ENCODE data around the gene TULP4.

Gene TULP4

DNA sequence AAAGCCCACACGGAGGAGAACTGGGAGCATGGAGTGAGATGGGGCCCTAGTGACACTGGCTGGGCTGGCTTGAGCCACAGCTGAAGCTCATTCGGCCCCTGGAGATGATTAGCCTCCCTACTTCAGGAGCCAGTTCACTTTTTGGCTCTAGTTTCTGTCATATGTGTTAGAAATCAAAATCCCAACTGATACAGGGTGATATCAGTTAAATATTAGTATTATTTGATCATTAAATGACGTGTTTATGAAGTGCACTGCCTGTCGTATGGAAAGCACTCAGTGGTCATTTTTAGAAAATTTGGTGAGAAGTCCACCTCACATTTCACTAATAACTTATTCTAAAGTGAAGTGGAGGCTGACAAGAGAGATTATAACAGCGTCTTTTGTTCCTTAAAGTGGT is 59.0 kb downstream of the TULP4 start:
- no peak for DNase-seq
- Histone ChIP-seq H3K79me1 (ENCODE audit: low read length) (peaks cover 8% of the 10 kb centered on the region), H2BK120ac (ENCODE audit: low read depth, low read length) (no peak overlapping the region), H2BK5ac (ENCODE audit: low read length) (no peak overlapping the region), H3K36me3 (ENCODE audit: control insufficient read depth, insufficient read depth, low read length) (no peaks in the 10 kb centered on the region), H3K27ac (ENCODE audit: low read depth, low read length) (no peak overlapping the region), H3K4me1 (ENCODE audit: control insufficient read depth, low read depth, low read length) (no peaks in the 10 kb centered on the region), H4K8ac (ENCODE audit: low read depth, low read length) (no peak overlapping the region), H3K18ac (ENCODE audit: low read length) (no peak overlapping the region), H3K27me3 (ENCODE audit: insufficient read depth, low read length, poor library complexity) (no peaks in the 10 kb centered on the region), H3K23ac (ENCODE audit: low read length) (no peak overlapping the region), H2AK5ac (ENCODE audit: low read length) (no peak overlapping the region), H3K4me3 (ENCODE audit: low read length) (no peak overlapping the region), H3K4ac (ENCODE audit: low read depth, low read length) (no peak overlapping the region), H2BK15ac (replicated peaks; ENCODE audit: low read depth) (no peak overlapping the region), H4K5ac (ENCODE audit: low read length) (no peak overlapping the region), H3K9ac (ENCODE audit: low read length) (no peak overlapping the region), H3K56ac (ENCODE audit: low read length) (no peak overlapping the region), H3K4me2 (ENCODE audit: low read length) (no peak overlapping the region), H3K79me2 (ENCODE audit: control insufficient read depth, insufficient read depth, low read length) (no peaks in the 10 kb centered on the region)
- WGBS (ENCODE audit: extremely low coverage, insufficient coverage, low lambda C conversion rate) = no CpG with 5 or more reads among the region's 5 CpGs

- no peak overlapping the region for H4K5ac ChIP-seq (ENCODE audit: low read length)
- no peak overlapping the region for H3K4ac ChIP-seq (ENCODE audit: low read depth, low read length)
- H3K36me3 ChIP-seq (ENCODE audit: control insufficient read depth, insufficient read depth, low read length) = no peaks in the 10 kb centered on the region
- no peak overlapping the region for H3K23ac ChIP-seq (ENCODE audit: low read length)
- no peak overlapping the region for H2BK120ac ChIP-seq (ENCODE audit: low read depth, low read length)
- no peak overlapping the region for H3K18ac ChIP-seq (ENCODE audit: low read length)
- H2BK5ac ChIP-seq (ENCODE audit: low read length) = no peak overlapping the region
- H3K56ac ChIP-seq (ENCODE audit: low read length) = no peak overlapping the region
- H3K27me3 ChIP-seq (ENCODE audit: insufficient read depth, low read length, poor library complexity) = no peaks in the 10 kb centered on the region
- H3K79me1 ChIP-seq (ENCODE audit: low read length) = peaks cover 4% of the 10 kb centered on the region
- no peak overlapping the region for H3K4me3 ChIP-seq (ENCODE audit: low read length)
- no CpG with 5 or more reads among the region's 3 CpGs for WGBS (ENCODE audit: extremely low coverage, insufficient coverage, low lambda C conversion rate)
- H2BK15ac ChIP-seq (replicated peaks; ENCODE audit: low read depth) = no peak overlapping the region
- H3K4me2 ChIP-seq (ENCODE audit: low read length) = no peak overlapping the region
- no peaks in the 10 kb centered on the region for H3K79me2 ChIP-seq (ENCODE audit: control insufficient read depth, insufficient read depth, low read length)
- no peak overlapping the region for H3K27ac ChIP-seq (ENCODE audit: low read depth, low read length)
- no peak overlapping the region for H2AK5ac ChIP-seq (ENCODE audit: low read length)
- no peak overlapping the region for H4K8ac ChIP-seq (ENCODE audit: low read depth, low read length)
- H3K4me1 ChIP-seq (ENCODE audit: control insufficient read depth, low read depth, low read length) = no peaks in the 10 kb centered on the region
- H3K9ac ChIP-seq (ENCODE audit: low read length) = no peak overlapping the region
- no peak for DNase-seq
Observed at GRCh38 chr6:158372574-158372973, 60.3 kb downstream of the TULP4 start.

DNA sequence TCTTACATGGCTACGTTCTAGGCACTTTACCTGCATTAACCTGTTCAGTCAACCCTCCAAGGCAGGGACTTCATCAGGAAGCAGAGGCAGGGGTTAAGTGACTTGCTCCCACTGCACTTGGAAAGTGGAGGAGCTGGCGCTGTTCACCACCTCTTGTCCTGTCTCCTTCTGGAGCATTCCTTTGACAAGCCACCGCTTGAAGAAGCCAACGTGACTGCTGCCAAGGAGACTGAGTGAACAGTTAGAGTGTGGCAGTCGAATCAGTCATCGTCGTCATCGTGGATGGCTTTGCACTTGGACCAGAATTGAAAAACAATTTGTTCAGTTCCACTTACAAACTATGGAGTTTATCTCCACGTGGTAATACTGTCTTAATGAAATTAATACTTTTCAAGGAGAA is 60.9 kb downstream of the TULP4 start:
- Histone ChIP-seq H2BK15ac (replicated peaks; ENCODE audit: low read depth) (no peak overlapping the region), H2BK120ac (ENCODE audit: low read depth, low read length) (no peak overlapping the region), H3K4me1 (ENCODE audit: control insufficient read depth, low read depth, low read length) (no peaks in the 10 kb centered on the region), H3K56ac (ENCODE audit: low read length) (no peak overlapping the region), H4K8ac (ENCODE audit: low read depth, low read length) (no peak overlapping the region), H3K4ac (ENCODE audit: low read depth, low read length) (no peak overlapping the region), H3K27ac (ENCODE audit: low read depth, low read length) (no peak overlapping the region), H4K5ac (ENCODE audit: low read length) (no peak overlapping the region), H3K79me2 (ENCODE audit: control insufficient read depth, insufficient read depth, low read length) (no peaks in the 10 kb centered on the region), H3K23ac (ENCODE audit: low read length) (no peak overlapping the region), H3K18ac (ENCODE audit: low read length) (no peak overlapping the region), H3K27me3 (ENCODE audit: insufficient read depth, low read length, poor library complexity) (no peaks in the 10 kb centered on the region), H3K4me3 (ENCODE audit: low read length) (no peak overlapping the region), H3K36me3 (ENCODE audit: control insufficient read depth, insufficient read depth, low read length) (no peaks in the 10 kb centered on the region), H2BK5ac (ENCODE audit: low read length) (no peak overlapping the region), H2AK5ac (ENCODE audit: low read length) (no peak overlapping the region), H3K79me1 (ENCODE audit: low read length) (peaks cover 4% of the 10 kb centered on the region), H3K4me2 (ENCODE audit: low read length) (no peak overlapping the region), H3K9ac (ENCODE audit: low read length) (no peak overlapping the region)
- no peak for DNase-seq
- WGBS (ENCODE audit: extremely low coverage, insufficient coverage, low lambda C conversion rate) = no CpG with 5 or more reads among the region's 9 CpGs

- Histone ChIP-seq H4K5ac (ENCODE audit: low read length) (no peak overlapping the region), H3K9ac (ENCODE audit: low read length) (no peak overlapping the region), H3K27me3 (ENCODE audit: insufficient read depth, low read length, poor library complexity) (no peaks in the 10 kb centered on the region), H3K56ac (ENCODE audit: low read length) (no peak overlapping the region), H2BK120ac (ENCODE audit: low read depth, low read length) (no peak overlapping the region), H4K8ac (ENCODE audit: low read depth, low read length) (no peak overlapping the region), H3K79me2 (ENCODE audit: control insufficient read depth, insufficient read depth, low read length) (no peaks in the 10 kb centered on the region), H3K4me2 (ENCODE audit: low read length) (no peak overlapping the region), H3K4me3 (ENCODE audit: low read length) (no peak overlapping the region), H3K23ac (ENCODE audit: low read length) (no peak overlapping the region), H3K79me1 (ENCODE audit: low read length) (peaks cover 2% of the 10 kb centered on the region), H3K36me3 (ENCODE audit: control insufficient read depth, insufficient read depth, low read length) (no peaks in the 10 kb centered on the region), H2BK15ac (replicated peaks; ENCODE audit: low read depth) (no peak overlapping the region), H2BK5ac (ENCODE audit: low read length) (no peak overlapping the region), H3K27ac (ENCODE audit: low read depth, low read length) (no peak overlapping the region), H2AK5ac (ENCODE audit: low read length) (no peak overlapping the region), H3K4ac (ENCODE audit: low read depth, low read length) (no peak overlapping the region), H3K18ac (ENCODE audit: low read length) (no peak overlapping the region), H3K4me1 (ENCODE audit: control insufficient read depth, low read depth, low read length) (no peaks in the 10 kb centered on the region)
- DNase-seq = no peak
- WGBS (ENCODE audit: extremely low coverage, insufficient coverage, low lambda C conversion rate) = no CpG with 5 or more reads among the region's 5 CpGs
Observed at GRCh38 chr6:158374020-158374419, 61.8 kb downstream of the TULP4 start.

DNA sequence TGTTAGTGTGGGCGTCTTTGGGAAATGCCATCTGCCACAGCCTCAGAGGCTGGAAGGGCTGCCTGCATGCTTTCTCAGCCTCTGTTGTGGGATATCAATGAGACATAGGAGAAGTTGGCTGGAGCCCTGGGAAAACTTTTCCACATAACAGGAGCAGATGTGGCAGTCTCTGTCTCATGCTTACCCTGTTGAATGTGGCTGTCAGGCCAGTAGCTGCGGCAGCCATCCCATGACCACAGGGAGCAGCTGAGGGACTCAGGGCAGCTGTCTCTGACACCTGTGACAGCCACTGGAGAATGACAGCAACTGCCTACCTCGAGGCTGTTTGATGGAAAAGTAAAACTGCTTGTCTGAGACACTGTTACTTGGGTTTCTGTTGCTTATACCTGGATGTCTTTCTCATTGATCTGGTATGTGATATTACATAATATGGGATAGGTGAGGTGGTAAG is 64.4 kb downstream of the TULP4 start:
- Histone ChIP-seq H3K9ac (ENCODE audit: low read length) (no peak overlapping the region), H4K8ac (ENCODE audit: low read depth, low read length) (no peak overlapping the region), H2BK5ac (ENCODE audit: low read length) (no peak overlapping the region), H4K5ac (ENCODE audit: low read length) (no peak overlapping the region), H2BK15ac (replicated peaks; ENCODE audit: low read depth) (no peak overlapping the region), H2AK5ac (ENCODE audit: low read length) (no peak overlapping the region), H3K23ac (ENCODE audit: low read length) (no peak overlapping the region), H3K79me2 (ENCODE audit: control insufficient read depth, insufficient read depth, low read length) (no peaks in the 10 kb centered on the region), H3K56ac (ENCODE audit: low read length) (no peak overlapping the region), H3K4me3 (ENCODE audit: low read length) (no peak overlapping the region), H3K79me1 (ENCODE audit: low read length) (peaks cover 2% of the 10 kb centered on the region), H3K27me3 (ENCODE audit: insufficient read depth, low read length, poor library complexity) (no peaks in the 10 kb centered on the region), H3K4me1 (ENCODE audit: control insufficient read depth, low read depth, low read length) (no peaks in the 10 kb centered on the region), H3K18ac (ENCODE audit: low read length) (no peak overlapping the region), H3K27ac (ENCODE audit: low read depth, low read length) (no peak overlapping the region), H3K36me3 (ENCODE audit: control insufficient read depth, insufficient read depth, low read length) (no peaks in the 10 kb centered on the region), H3K4ac (ENCODE audit: low read depth, low read length) (no peak overlapping the region), H2BK120ac (ENCODE audit: low read depth, low read length) (no peak overlapping the region), H3K4me2 (ENCODE audit: low read length) (no peak overlapping the region)
- no CpG with 5 or more reads among the region's 3 CpGs for WGBS (ENCODE audit: extremely low coverage, insufficient coverage, low lambda C conversion rate)
- no peak for DNase-seq

- DNase-seq = peak; percentile 23
Observed at GRCh38 chr6:158377860-158378259, 65.6 kb downstream of the TULP4 start.

More at GRCh38 chr6:158377860-158378259, 65.6 kb downstream of the TULP4 start:
- no peak overlapping the region for H3K23ac ChIP-seq (ENCODE audit: low read length)
- no peaks in the 10 kb centered on the region for H3K36me3 ChIP-seq (ENCODE audit: control insufficient read depth, insufficient read depth, low read length)
- H2BK120ac ChIP-seq (ENCODE audit: low read depth, low read length) = no peak overlapping the region
- H3K79me1 ChIP-seq (ENCODE audit: low read length) = peaks cover 6% of the 10 kb centered on the region
- no peak overlapping the region for H3K4me3 ChIP-seq (ENCODE audit: low read length)
- no peak overlapping the region for H2AK5ac ChIP-seq (ENCODE audit: low read length)
- no peak overlapping the region for H4K8ac ChIP-seq (ENCODE audit: low read depth, low read length)
- H4K5ac ChIP-seq (ENCODE audit: low read length) = no peak overlapping the region
- no peaks in the 10 kb centered on the region for H3K79me2 ChIP-seq (ENCODE audit: control insufficient read depth, insufficient read depth, low read length)
- H3K4me1 ChIP-seq (ENCODE audit: control insufficient read depth, low read depth, low read length) = no peaks in the 10 kb centered on the region
- no peak overlapping the region for H2BK15ac ChIP-seq (replicated peaks; ENCODE audit: low read depth)
- H3K27me3 ChIP-seq (ENCODE audit: insufficient read depth, low read length, poor library complexity) = no peaks in the 10 kb centered on the region
- no peak overlapping the region for H3K18ac ChIP-seq (ENCODE audit: low read length)
- no CpG with 5 or more reads among the region's 4 CpGs for WGBS (ENCODE audit: extremely low coverage, insufficient coverage, low lambda C conversion rate)
- H3K56ac ChIP-seq (ENCODE audit: low read length) = no peak overlapping the region
- no peak overlapping the region for H3K4me2 ChIP-seq (ENCODE audit: low read length)
- H2BK5ac ChIP-seq (ENCODE audit: low read length) = no peak overlapping the region
- no peak overlapping the region for H3K4ac ChIP-seq (ENCODE audit: low read depth, low read length)
- H3K27ac ChIP-seq (ENCODE audit: low read depth, low read length) = no peak overlapping the region
- H3K9ac ChIP-seq (ENCODE audit: low read length) = no peak overlapping the region
